ENCODE measurements around the gene F2RL3.

GRCh38 chr19:16859626-16860025, 29.2 kb upstream of the F2RL3 start:
- TF ChIP-seq EP300 (IDR thresholded peaks at IDR 0.05) (no peak), POLR2A (IDR thresholded peaks at IDR 0.05) (no peak)

Measured in stomach (tissue), 4 donors.